Nephron (organoid): ENCODE measurements around the gene RDH11.

Source experiments
- H3K27ac Mint-ChIP-seq, 3 experiments: 2 replicates each; pipeline ENCODE4 v1.8.0; 2020; ENCODE audit warnings: mixed read lengths in 3 of 3, mild to moderate bottlenecking in 2 of 3, moderate library complexity in 1 of 3
- H3K27me3 Mint-ChIP-seq: 2 replicates; pipeline ENCODE4 v1.8.0; 2021; ENCODE audit warnings: low read depth, mild to moderate bottlenecking, moderate library complexity, mixed read lengths
- H3K36me3 Mint-ChIP-seq: 2 replicates; pipeline ENCODE4 v1.8.0; 2020; ENCODE audit warnings: low read depth, mixed read lengths
- H3K4me1 Mint-ChIP-seq: 2 replicates; pipeline ENCODE4 v1.8.0; 2020; ENCODE audit warnings: mixed read lengths
- H3K4me3 Mint-ChIP-seq, 3 experiments: 2 replicates each; pipeline ENCODE4 v1.8.0; 2020; ENCODE audit warnings: mild to moderate bottlenecking in 3 of 3, mixed read lengths in 3 of 3, moderate library complexity in 2 of 3
- H3K9me3 Mint-ChIP-seq: 2 replicates; pipeline ENCODE4 v1.8.0; 2020; ENCODE audit warnings: mixed read lengths
- TF ChIP-seq, protein P1 (sequence below), 3 experiments: fragments of 200-600 bp; sonication (generic); IDR thresholded peaks; one replicate each; pipeline ENCODE4 v1.5.0; 2021; ENCODE audit warnings: antibody characterized with exemption in 3 of 3; ENCODE audit not compliant: unreplicated experiment in 3 of 3

Gene RDH11

DNA sequence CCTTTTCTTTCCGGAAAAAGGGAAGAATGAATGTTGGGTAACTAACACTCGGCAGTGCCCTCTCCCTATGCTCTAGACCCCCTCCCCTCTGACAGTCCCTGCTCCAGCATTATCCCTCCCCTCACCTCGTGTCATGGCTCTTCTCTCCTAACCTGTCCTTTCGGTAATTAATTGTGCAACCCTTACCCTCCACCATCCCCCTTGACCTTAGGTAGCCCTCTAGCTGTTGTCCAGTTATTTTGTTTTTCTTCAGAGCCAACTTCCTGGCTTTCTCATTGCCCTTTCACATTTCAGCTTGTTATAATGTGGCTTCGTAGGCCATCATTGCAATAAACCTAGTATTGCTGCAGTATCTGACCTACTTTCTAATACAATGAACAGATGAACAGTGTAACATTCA is 64.6 kb downstream of the RDH11 start:
- H3K4me3 Mint-ChIP-seq: no peak overlapping the region
- H3K27me3 Mint-ChIP-seq: no peaks in the 10 kb centered on the region
- no peaks in the 10 kb centered on the region for H3K36me3 Mint-ChIP-seq
- TF ChIP-seq, protein P1, sequence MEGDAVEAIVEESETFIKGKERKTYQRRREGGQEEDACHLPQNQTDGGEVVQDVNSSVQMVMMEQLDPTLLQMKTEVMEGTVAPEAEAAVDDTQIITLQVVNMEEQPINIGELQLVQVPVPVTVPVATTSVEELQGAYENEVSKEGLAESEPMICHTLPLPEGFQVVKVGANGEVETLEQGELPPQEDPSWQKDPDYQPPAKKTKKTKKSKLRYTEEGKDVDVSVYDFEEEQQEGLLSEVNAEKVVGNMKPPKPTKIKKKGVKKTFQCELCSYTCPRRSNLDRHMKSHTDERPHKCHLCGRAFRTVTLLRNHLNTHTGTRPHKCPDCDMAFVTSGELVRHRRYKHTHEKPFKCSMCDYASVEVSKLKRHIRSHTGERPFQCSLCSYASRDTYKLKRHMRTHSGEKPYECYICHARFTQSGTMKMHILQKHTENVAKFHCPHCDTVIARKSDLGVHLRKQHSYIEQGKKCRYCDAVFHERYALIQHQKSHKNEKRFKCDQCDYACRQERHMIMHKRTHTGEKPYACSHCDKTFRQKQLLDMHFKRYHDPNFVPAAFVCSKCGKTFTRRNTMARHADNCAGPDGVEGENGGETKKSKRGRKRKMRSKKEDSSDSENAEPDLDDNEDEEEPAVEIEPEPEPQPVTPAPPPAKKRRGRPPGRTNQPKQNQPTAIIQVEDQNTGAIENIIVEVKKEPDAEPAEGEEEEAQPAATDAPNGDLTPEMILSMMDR (IDR thresholded peaks at IDR 0.05; ENCODE audit: unreplicated experiment in 3 of 3): no peak
- no peak overlapping the region for H3K27ac Mint-ChIP-seq
- H3K4me1 Mint-ChIP-seq: no peaks in the 10 kb centered on the region
- H3K9me3 Mint-ChIP-seq: no peaks in the 10 kb centered on the region

DNA sequence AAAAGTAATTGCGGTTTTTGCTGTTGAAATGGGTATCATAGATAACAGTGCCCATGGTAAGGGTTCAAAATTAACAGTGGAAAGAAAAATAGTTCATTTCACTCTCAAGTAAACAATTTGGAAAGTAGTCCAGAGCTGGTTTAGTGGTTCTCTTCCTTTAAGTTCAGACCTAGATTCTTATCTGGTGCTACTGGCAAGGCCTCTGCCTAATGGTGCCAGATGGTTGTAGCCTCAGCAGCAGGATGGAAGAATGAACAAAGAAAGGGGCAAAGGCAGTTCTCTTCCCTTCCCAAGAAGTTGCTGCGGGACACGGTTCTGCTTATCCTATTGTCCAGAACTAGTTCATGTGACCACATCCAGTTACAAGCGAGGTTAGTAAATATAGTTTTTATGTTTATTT is 65.4 kb downstream of the RDH11 start:
- H3K4me3 Mint-ChIP-seq: no peak overlapping the region
- no peaks in the 10 kb centered on the region for H3K27me3 Mint-ChIP-seq
- TF ChIP-seq, protein P1 (IDR thresholded peaks at IDR 0.05; ENCODE audit: unreplicated experiment in 3 of 3): no peak
- no peaks in the 10 kb centered on the region for H3K36me3 Mint-ChIP-seq
- H3K9me3 Mint-ChIP-seq: no peaks in the 10 kb centered on the region
- no peak overlapping the region for H3K27ac Mint-ChIP-seq
- no peaks in the 10 kb centered on the region for H3K4me1 Mint-ChIP-seq

- Mint-ChIP-seq H3K4me3 (no peak overlapping the region), H3K9me3 (no peaks in the 10 kb centered on the region), H3K27me3 (no peaks in the 10 kb centered on the region), H3K4me1 (peaks cover 8% of the 10 kb centered on the region), H3K36me3 (peaks cover 6% of the 10 kb centered on the region), H3K27ac (no peak overlapping the region)
- TF ChIP-seq, protein P1 (IDR thresholded peaks at IDR 0.05; ENCODE audit: unreplicated experiment in 3 of 3): no peak
Measured at GRCh38 chr14:67627519-67627918, 68.0 kb downstream of the RDH11 start.
